Peyer's patch (tissue), 4 donors: ENCODE measurements around the gene NIPBL.

Source experiments
- CTCF ChIP-seq, 6 experiments: fragments of 450-650 bp in 4 of 6; fragments of 200-600 bp in 2 of 6; sonication (generic) in 1 of 6; IDR thresholded peaks; one replicate each; pipeline ENCODE4 v1.5.1; 2017 to 2019; ENCODE audit warnings: antibody characterized with exemption in 6 of 6, mild to moderate bottlenecking in 3 of 6, moderate library complexity in 1 of 6
- POLR2A ChIP-seq, 2 donors: fragments of 450-650 bp; IDR thresholded peaks; one replicate each; pipeline ENCODE4 v1.5.1; 2017; ENCODE audit warnings: antibody characterized with exemption in 2 of 2, mild to moderate bottlenecking in 2 of 2, moderate library complexity in 2 of 2

GRCh38 chr5:36919650-36920049 is 43.1 kb downstream of the NIPBL start:
- TF ChIP-seq POLR2A (IDR thresholded peaks at IDR 0.05) = no peak
- no peak for TF ChIP-seq CTCF (IDR thresholded peaks at IDR 0.05)
